ENCODE measurements around the gene UQCRHL. TPM values are rescaled to one million over a fixed set of nuclear protein-coding genes. Genes with fewer than 3 reads are reported as not detected.

Gene UQCRHL
- total and polyA plus RNA-seq, 2 of the 8 experiments (the other 6 are each of a cell fraction or from before 2014, with no cell fraction given) = 3.7 to 3.9 TPM

GRCh38 chr1:15835741-15836510 lies 28.5 kb upstream of the UQCRHL start (continued):
- no peak for TF ChIP-seq MAFK (IDR thresholded peaks at IDR 0.05; ENCODE audit: low read depth, low read length)
- 0 out of 2 replicates have a peak, but pooled peaks have one; percentile 14 for TF ChIP-seq YY1 (IDR thresholded peaks at IDR 0.05; ENCODE audit: low read depth, low read length)
- TF ChIP-seq RBBP5 (IDR thresholded peaks at IDR 0.05; ENCODE audit: borderline replicate concordance, low read depth, low read length) = peak; percentile 58; the same call in 1 of the 2 replicates
- TF ChIP-seq NRF1 (IDR thresholded peaks at IDR 0.05; ENCODE audit: low read depth, low read length) = peak; percentile 86
- no peak for TF ChIP-seq CEBPB (IDR thresholded peaks at IDR 0.05; ENCODE audit: low read depth, low read length)
- TF ChIP-seq MAX (IDR thresholded peaks at IDR 0.05) = peak; percentile 71
- TF ChIP-seq HDAC2 (IDR thresholded peaks at IDR 0.05; ENCODE audit: borderline replicate concordance in 1 of 2, low read depth in 2 of 2, low read length in 2 of 2) = peak; percentile 97
- peak; percentile 59 for TF ChIP-seq SP1 (IDR thresholded peaks at IDR 0.05; ENCODE audit: low read depth, low read length)
- no peak for TF ChIP-seq SIN3A (conservative IDR thresholded peaks at IDR 0.05 in 1 of 2, IDR thresholded peaks at IDR 0.05 in 1 of 2; ENCODE audit: low read depth in 1 of 2, low read length in 2 of 2)
- peak; percentile 77; the same call in 1 of the 2 replicates for TF ChIP-seq SUZ12 (IDR thresholded peaks at IDR 0.05; ENCODE audit: low read length)
- TF ChIP-seq ASH2L (IDR thresholded peaks at IDR 0.05; ENCODE audit: low read length) = peak; percentile 64
- TF ChIP-seq TAF1 (IDR thresholded peaks at IDR 0.05; ENCODE audit: low read depth, low read length) = peak; percentile 66
- peak; percentile 100 for TF ChIP-seq EGR1 (IDR thresholded peaks at IDR 0.05; ENCODE audit: borderline replicate concordance, low read depth, low read length)
- TF ChIP-seq SP4 (IDR thresholded peaks at IDR 0.05; ENCODE audit: low read length) = peak; percentile 50; the same call in 1 of the 2 replicates
- 0 out of 3 replicates have a peak, but pooled peaks of 1 of the 2 experiments have one; percentile 72 for TF ChIP-seq EP300 (IDR thresholded peaks at IDR 0.05; ENCODE audit: borderline replicate concordance in 1 of 2, low read depth in 2 of 2, low read length in 2 of 2)
- TF ChIP-seq BACH1 (IDR thresholded peaks at IDR 0.05; ENCODE audit: low read length) = peak; percentile 94

Data from H1 (cell line).